GM12878 (cell line): ENCODE data around the gene GUCA2B. TPM values are rescaled to one million over a fixed set of nuclear protein-coding genes. Genes with fewer than 3 reads are reported as not detected.

ENCODE experiments used
- ATAC-seq: fragments of 200-7000 bp; cut with Tn5 transposase; 3 replicates; pipeline ENCODE4 v1.9.1; 2020; ENCODE audit warnings: mild to moderate bottlenecking, moderate library complexity
- BruUV-seq: library from RNA; stranded (reverse); fragments of 400-500 nt; replicated peaks from 2 replicates; lab custom pipeline; 2021; lab: Mats Ljungman, UMichigan
- CTCF ChIA-PET: fragments of 300-600 bp; sonication (Branson Sonifier 250); formaldehyde crosslinking; extraction: SDS; loops from one replicate; lab custom pipeline; 2021; ENCODE audit warnings: inconsistent platforms; lab: Yijun Ruan, JAX
- POLR2A ChIA-PET: fragments of 350-600 bp; formaldehyde crosslinking; extraction: SDS; loops from one replicate; lab custom pipeline; 2021; ENCODE audit warnings: inconsistent platforms; lab: Charles Lee
- RAD21 ChIA-PET: fragments of 300-600 bp; sonication (Branson Sonifier 250); formaldehyde crosslinking; loops from one replicate; lab custom pipeline; 2023; ENCODE audit warnings: antibody characterized with exemption; ENCODE audit not compliant: unreplicated experiment; lab: Charles Lee
- SMC1A ChIA-PET: fragments of 300-600 bp; sonication (Branson Sonifier 250); formaldehyde crosslinking; loops from one replicate; lab custom pipeline; 2023; ENCODE audit not compliant: unreplicated experiment, uncharacterized antibody; lab: Charles Lee
- DNase-seq: peaks from one replicate; pipeline ENCODE4 v3.0.0-alpha.2; 2011; ENCODE audit warnings: low read depth, low spot score
- FAIRE-seq: peaks from 3 replicates; lab custom pipeline; 2011; peaks lifted over from hg19 to GRCh38; lab: Jason Lieb, UNC
- H2AFZ ChIP-seq: 2 replicates; pipeline ENCODE4 v1.6.0; 2011; ENCODE audit warnings: low read depth, low read length, control low read depth; ENCODE audit not compliant: control insufficient read depth
- H3K27ac ChIP-seq: 2 replicates; pipeline ENCODE4 v1.5.1; 2011; ENCODE audit warnings: control low read depth; ENCODE audit not compliant: control insufficient read depth, insufficient read depth
- H3K27me3 ChIP-seq, 2 experiments: replicated peaks in 1 of 2; 2 replicates each; pipeline versions ENCODE4 v1.6.0 to v1.6.1; 2011; ENCODE audit warnings: low read length in 1 of 2; ENCODE audit not compliant: control insufficient read depth in 2 of 2, insufficient read depth in 2 of 2
- H3K36me3 ChIP-seq, 2 experiments: 2 replicates each; pipeline ENCODE4 v1.5.1; 2011; ENCODE audit warnings: low read length in 1 of 2; ENCODE audit not compliant: control insufficient read depth in 2 of 2, insufficient read depth in 2 of 2
- H3K4me1 ChIP-seq: 2 replicates; pipeline ENCODE4 v1.6.1; 2011; ENCODE audit warnings: mild to moderate bottlenecking, low read length, moderate library complexity, mixed read lengths; ENCODE audit not compliant: control insufficient read depth, insufficient read depth
- H3K4me2 ChIP-seq: 2 replicates; pipeline ENCODE4 v1.6.0; 2011; ENCODE audit warnings: control low read depth; ENCODE audit not compliant: control insufficient read depth, insufficient read depth
- H3K4me3 ChIP-seq: fragments of 200-600 bp; sonication (generic); 2 replicates; pipeline ENCODE4 v1.5.1; 2016
- H3K79me2 ChIP-seq: 2 replicates; pipeline ENCODE4 v1.6.0; 2011; ENCODE audit warnings: low read length; ENCODE audit not compliant: control insufficient read depth, insufficient read depth
- H3K9ac ChIP-seq: 2 replicates; pipeline ENCODE4 v1.8.0; 2011; ENCODE audit warnings: low read length, control low read depth, mixed read lengths; ENCODE audit not compliant: control insufficient read depth, insufficient read depth
- H3K9me3 ChIP-seq: replicated peaks from 3 replicates; pipeline ENCODE4 v1.5.1; 2011; ENCODE audit warnings: mild to moderate bottlenecking, low read length; ENCODE audit not compliant: control insufficient read depth, insufficient read depth
- H4K20me1 ChIP-seq: 2 replicates; pipeline ENCODE4 v1.6.0; 2011; ENCODE audit not compliant: control insufficient read depth, insufficient read depth
- BACH1 ChIP-seq: fragments of 450-650 bp; IDR thresholded peaks from 2 replicates; pipeline ENCODE4 v1.6.1; 2017; ENCODE audit warnings: mild to moderate bottlenecking, borderline replicate concordance
- EGR1 ChIP-seq, 2 experiments: IDR thresholded peaks; 1 replicate in 1 of 2; 2 replicates in 1 of 2; pipeline ENCODE4 v1.6.1; 2011 to 2012; ENCODE audit warnings: low read depth in 2 of 2, low read length in 2 of 2, borderline replicate concordance in 1 of 2, mild to moderate bottlenecking in 1 of 2, moderate library complexity in 1 of 2
- EP300 ChIP-seq, 2 experiments: fragments of 150-350 bp in 1 of 2; IDR thresholded peaks; 2 replicates each; pipeline ENCODE4 v1.6.1; 2011 to 2012; ENCODE audit warnings: low read depth in 2 of 2, low read length in 2 of 2, borderline replicate concordance in 1 of 2, improper control_type of control experiment in 1 of 2, inconsistent platforms in 1 of 2; ENCODE audit not compliant: control insufficient read depth in 1 of 2
- FOS ChIP-seq: IDR thresholded peaks from 3 replicates; pipeline ENCODE4 v1.6.1; 2011; ENCODE audit warnings: borderline replicate concordance; ENCODE audit not compliant: insufficient read length; ENCODE audit errors: extremely low read depth
- FOXK2 ChIP-seq: fragments of 450-650 bp; IDR thresholded peaks from 2 replicates; pipeline ENCODE4 v1.6.1; 2017; ENCODE audit warnings: mild to moderate bottlenecking, moderate library complexity
- HDAC6 ChIP-seq: fragments of 200-600 bp; sonication (generic); IDR thresholded peaks from one replicate; pipeline ENCODE4 v1.8.0; 2017; ENCODE audit warnings: antibody characterized with exemption; ENCODE audit not compliant: unreplicated experiment
- JUNB ChIP-seq: IDR thresholded peaks from 2 replicates; pipeline ENCODE4 v1.6.1; 2016; ENCODE audit warnings: antibody characterized with exemption, mild to moderate bottlenecking
- MYB ChIP-seq: fragments of 150-350 bp; IDR thresholded peaks from 2 replicates; pipeline ENCODE4 v1.6.1; 2014; ENCODE audit warnings: mild to moderate bottlenecking, low read depth, low read length, borderline replicate concordance
- NRF1 ChIP-seq: conservative IDR thresholded peaks from 2 replicates; pipeline ENCODE4 v1.6.1; 2011; ENCODE audit warnings: mild to moderate bottlenecking, low read depth, low read length, improper control_type of control experiment
- POU2F2 ChIP-seq: IDR thresholded peaks from 3 replicates; pipeline ENCODE4 v1.6.1; 2011; ENCODE audit warnings: low read depth, mild to moderate bottlenecking, low read length, borderline replicate concordance
- SMAD5 ChIP-seq: IDR thresholded peaks from 2 replicates; pipeline ENCODE4 v1.6.1; 2016; ENCODE audit warnings: antibody characterized with exemption, low read depth
- SRF ChIP-seq, 2 experiments: IDR thresholded peaks; 2 replicates each; pipeline ENCODE4 v1.6.1; 2011; ENCODE audit warnings: low read depth in 2 of 2, low read length in 2 of 2, mild to moderate bottlenecking in 1 of 2, moderate library complexity in 1 of 2
- WGBS: methylation state at CpG from one replicate; pipeline ENCODE4 v1.1.6; 2016; ENCODE audit warnings: low lambda C conversion rate; ENCODE audit not compliant: insufficient replicate concordance, insufficient coverage; ENCODE audit errors: missing lambda C conversion rate; 5-methylcytosine and 5-hydroxymethylcytosine counted together
- in situ Hi-C: fragments of 300-500 bp; cut with MboI; formaldehyde crosslinking; loops from 9 replicates; pipeline ENCODE4 v1.14.3; 2018; ENCODE audit warnings: mixed read lengths
- intact Hi-C: fragments of 100-400 bp; cut with micrococcal nuclease; formaldehyde crosslinking; loops from one replicate; pipeline ENCODE4 v1.14.2; 2022; ENCODE audit not compliant: unreplicated experiment
- polyA plus RNA-seq, 11 experiments: library from polyadenylated mRNA; depleted of rRNA in 4 of 11; unstranded in 6 of 11; stranded (reverse) in 5 of 11; fragments of >200 nt; fragmentation: Nextera tagmentation in 4 of 11; fragmentation: Illumina TruSeq in 1 of 11; extraction: Ambion mirVana in 4 of 11; extraction: Trizol in 1 of 11; gene quantifications; 1 replicate in 1 of 11; 2 replicates in 10 of 11; pipeline versions ENCODE4 v1.2.1 to v1.2.3, GENCODE V29; 2011 to 2016; ENCODE audit warnings: inconsistent platforms in 2 of 11, missing spikeins in 2 of 11, low read depth in 1 of 11
- total RNA-seq, 4 experiments: library from RNA; depleted of rRNA in 3 of 4; stranded (reverse); fragments of >200 nt in 3 of 4; fragmentation: Illumina TruSeq in 1 of 4; extraction: Trizol in 1 of 4; gene quantifications; 2 replicates each; pipeline versions ENCODE4 v1.2.1 to v1.2.3, GENCODE V29; 2013 to 2021
- TF ChIP-seq, protein P1 (sequence below): IDR thresholded peaks from 2 replicates; pipeline ENCODE4 v1.6.1; 2011; ENCODE audit warnings: low read depth, mild to moderate bottlenecking, low read length, moderate library complexity, borderline replicate concordance; ENCODE audit errors: extremely low read depth
- TF ChIP-seq, protein P2 (sequence below): IDR thresholded peaks from 2 replicates; pipeline ENCODE4 v1.6.1; 2011; ENCODE audit warnings: borderline replicate concordance, low read depth, mild to moderate bottlenecking, moderate library complexity, low read length; ENCODE audit not compliant: insufficient read depth, poor library complexity, severe bottlenecking
- TF ChIP-seq, protein P3 (sequence below): fragments of 450-650 bp; IDR thresholded peaks from 2 replicates; pipeline ENCODE4 v1.6.1; 2018; ENCODE audit warnings: mild to moderate bottlenecking, low read depth, moderate library complexity; ENCODE audit not compliant: partially characterized antibody

The GUCA2B gene
- total and polyA plus RNA-seq, 10 of the 15 experiments (the other 5 are each of a cell fraction or from before 2014, with no cell fraction given): not detected

DNA sequence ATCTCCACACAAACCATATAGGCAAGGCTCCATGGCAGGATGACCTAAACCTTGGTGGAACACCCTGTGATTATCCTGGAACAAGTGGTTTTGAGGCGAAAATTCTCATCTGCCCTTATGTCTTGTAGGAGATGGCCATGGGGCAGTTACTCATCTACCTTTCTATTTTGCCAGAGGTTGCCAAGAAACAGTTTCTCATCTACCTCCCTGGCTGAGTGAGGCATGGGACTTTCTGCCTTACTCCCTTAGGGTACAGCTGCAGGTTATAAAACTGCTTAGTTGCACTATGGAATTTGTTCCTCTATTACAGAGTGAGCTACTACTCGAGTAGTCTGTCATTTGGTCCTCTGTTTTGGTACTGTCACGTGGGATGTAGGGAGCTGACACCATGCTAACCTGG is 42.6 kb downstream of the GUCA2B start:
- H3K9ac ChIP-seq: no peak overlapping the region
- H3K79me2 ChIP-seq: no peaks in the 10 kb centered on the region
- H3K36me3 ChIP-seq: peaks cover 6 to 19% of the 10 kb centered on the region in 2 experiments
- ChIA-PET CTCF (no interaction called here), POLR2A (no interaction called here), SMC1A (no interaction called here), RAD21 (no interaction called here)
- WGBS: 100% methylated on average over 3 of the region's 3 CpGs
- H3K27me3 ChIP-seq: no peaks in the 10 kb centered on the region
- H3K9me3 ChIP-seq: no peaks in the 10 kb centered on the region
- no peaks in the 10 kb centered on the region for H4K20me1 ChIP-seq
- FAIRE-seq (no peak), ATAC-seq (no peak), DNase-seq (no peak)
- no TSS peak for BruUV-seq
- in situ Hi-C loops: no loop called here
- TF ChIP-seq SRF (IDR thresholded peaks at IDR 0.05; ENCODE audit: low read depth in 2 of 2, low read length in 2 of 2) (no peak), POU2F2 (no peak), MYB (no peak), EGR1 (IDR thresholded peaks at IDR 0.05; ENCODE audit: borderline replicate concordance in 1 of 2, low read depth in 2 of 2, low read length in 2 of 2) (no peak), NRF1 (no peak), BACH1 (no peak), HDAC6 (no peak), JUNB (no peak), EP300 (IDR thresholded peaks at IDR 0.05; ENCODE audit: borderline replicate concordance in 1 of 2, control insufficient read depth in 1 of 2, low read depth in 2 of 2, low read length in 2 of 2) (no peak), FOS (no peak), SMAD5 (no peak), FOXK2 (no peak)
- TF ChIP-seq, protein P1, sequence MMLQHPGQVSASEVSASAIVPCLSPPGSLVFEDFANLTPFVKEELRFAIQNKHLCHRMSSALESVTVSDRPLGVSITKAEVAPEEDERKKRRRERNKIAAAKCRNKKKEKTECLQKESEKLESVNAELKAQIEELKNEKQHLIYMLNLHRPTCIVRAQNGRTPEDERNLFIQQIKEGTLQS: no peak
- TF ChIP-seq, protein P2, sequence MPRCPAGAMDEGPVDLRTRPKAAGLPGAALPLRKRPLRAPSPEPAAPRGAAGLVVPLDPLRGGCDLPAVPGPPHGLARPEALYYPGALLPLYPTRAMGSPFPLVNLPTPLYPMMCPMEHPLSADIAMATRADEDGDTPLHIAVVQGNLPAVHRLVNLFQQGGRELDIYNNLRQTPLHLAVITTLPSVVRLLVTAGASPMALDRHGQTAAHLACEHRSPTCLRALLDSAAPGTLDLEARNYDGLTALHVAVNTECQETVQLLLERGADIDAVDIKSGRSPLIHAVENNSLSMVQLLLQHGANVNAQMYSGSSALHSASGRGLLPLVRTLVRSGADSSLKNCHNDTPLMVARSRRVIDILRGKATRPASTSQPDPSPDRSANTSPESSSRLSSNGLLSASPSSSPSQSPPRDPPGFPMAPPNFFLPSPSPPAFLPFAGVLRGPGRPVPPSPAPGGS: no peak
- TF ChIP-seq, protein P3, sequence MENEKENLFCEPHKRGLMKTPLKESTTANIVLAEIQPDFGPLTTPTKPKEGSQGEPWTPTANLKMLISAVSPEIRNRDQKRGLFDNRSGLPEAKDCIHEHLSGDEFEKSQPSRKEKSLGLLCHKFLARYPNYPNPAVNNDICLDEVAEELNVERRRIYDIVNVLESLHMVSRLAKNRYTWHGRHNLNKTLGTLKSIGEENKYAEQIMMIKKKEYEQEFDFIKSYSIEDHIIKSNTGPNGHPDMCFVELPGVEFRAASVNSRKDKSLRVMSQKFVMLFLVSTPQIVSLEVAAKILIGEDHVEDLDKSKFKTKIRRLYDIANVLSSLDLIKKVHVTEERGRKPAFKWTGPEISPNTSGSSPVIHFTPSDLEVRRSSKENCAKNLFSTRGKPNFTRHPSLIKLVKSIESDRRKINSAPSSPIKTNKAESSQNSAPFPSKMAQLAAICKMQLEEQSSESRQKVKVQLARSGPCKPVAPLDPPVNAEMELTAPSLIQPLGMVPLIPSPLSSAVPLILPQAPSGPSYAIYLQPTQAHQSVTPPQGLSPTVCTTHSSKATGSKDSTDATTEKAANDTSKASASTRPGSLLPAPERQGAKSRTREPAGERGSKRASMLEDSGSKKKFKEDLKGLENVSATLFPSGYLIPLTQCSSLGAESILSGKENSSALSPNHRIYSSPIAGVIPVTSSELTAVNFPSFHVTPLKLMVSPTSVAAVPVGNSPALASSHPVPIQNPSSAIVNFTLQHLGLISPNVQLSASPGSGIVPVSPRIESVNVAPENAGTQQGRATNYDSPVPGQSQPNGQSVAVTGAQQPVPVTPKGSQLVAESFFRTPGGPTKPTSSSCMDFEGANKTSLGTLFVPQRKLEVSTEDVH: no peak
- no peaks in the 10 kb centered on the region for H3K4me1 ChIP-seq
- H3K27ac ChIP-seq: no peak overlapping the region
- no peak overlapping the region for H3K4me2 ChIP-seq
- H2AFZ ChIP-seq: no peak overlapping the region
- intact Hi-C loops: no loop called here
- H3K4me3 ChIP-seq: no peak overlapping the region
